Bronchial epithelial cell (primary cell): ENCODE results near the gene MALL. TPM values are rescaled to one million over a fixed set of nuclear protein-coding genes. Genes with fewer than 3 reads are reported as not detected.
A peak's percentile ranks its signal among the peaks of the same experiment; 100 is the strongest.
"Not testable (repeated sequence)": the region's sequence is repeated elsewhere in the genome, so short reads cannot be mapped to it uniquely, and the experiment has no call there.

Source experiments
- DNase-seq: peaks from one replicate; pipeline ENCODE4 v3.0.0-alpha.2; 2010; ENCODE audit warnings: low read depth
- FAIRE-seq: peaks from 2 replicates; lab custom pipeline; 2011; peaks lifted over from hg19 to GRCh38; lab: Jason Lieb, UNC
- H3K27me3 ChIP-seq: 2 replicates; pipeline ENCODE4 v1.5.1; 2011; ENCODE audit warnings: low read length; ENCODE audit not compliant: control insufficient read depth, insufficient read depth
- H3K36me3 ChIP-seq: 2 replicates; pipeline ENCODE4 v1.5.1; 2011; ENCODE audit warnings: low read length; ENCODE audit not compliant: control insufficient read depth, insufficient read depth
- H3K4me3 ChIP-seq: 2 replicates; pipeline ENCODE4 v1.5.1; 2011; ENCODE audit warnings: mild to moderate bottlenecking, low read depth, low read length, control low read depth
- total RNA-seq: library from RNA; depleted of rRNA; stranded (reverse); fragments of >200 nt; gene quantifications from 2 replicates; pipeline ENCODE4 v1.2.1, GENCODE V29; 2014
- TF ChIP-seq, protein P1 (sequence below): IDR thresholded peaks from 2 replicates; pipeline ENCODE4 v1.5.1; 2011; ENCODE audit warnings: mild to moderate bottlenecking, moderate library complexity, low read length, control low read depth, inconsistent platforms; ENCODE audit not compliant: insufficient read depth, severe bottlenecking

The MALL gene
- total RNA-seq, 1 donor from 2014 or later: 33.7 TPM

GRCh38 chr2:110099038-110099425, 16.6 kb downstream of the MALL start:
- FAIRE-seq: no peak
- TF ChIP-seq, protein P1, sequence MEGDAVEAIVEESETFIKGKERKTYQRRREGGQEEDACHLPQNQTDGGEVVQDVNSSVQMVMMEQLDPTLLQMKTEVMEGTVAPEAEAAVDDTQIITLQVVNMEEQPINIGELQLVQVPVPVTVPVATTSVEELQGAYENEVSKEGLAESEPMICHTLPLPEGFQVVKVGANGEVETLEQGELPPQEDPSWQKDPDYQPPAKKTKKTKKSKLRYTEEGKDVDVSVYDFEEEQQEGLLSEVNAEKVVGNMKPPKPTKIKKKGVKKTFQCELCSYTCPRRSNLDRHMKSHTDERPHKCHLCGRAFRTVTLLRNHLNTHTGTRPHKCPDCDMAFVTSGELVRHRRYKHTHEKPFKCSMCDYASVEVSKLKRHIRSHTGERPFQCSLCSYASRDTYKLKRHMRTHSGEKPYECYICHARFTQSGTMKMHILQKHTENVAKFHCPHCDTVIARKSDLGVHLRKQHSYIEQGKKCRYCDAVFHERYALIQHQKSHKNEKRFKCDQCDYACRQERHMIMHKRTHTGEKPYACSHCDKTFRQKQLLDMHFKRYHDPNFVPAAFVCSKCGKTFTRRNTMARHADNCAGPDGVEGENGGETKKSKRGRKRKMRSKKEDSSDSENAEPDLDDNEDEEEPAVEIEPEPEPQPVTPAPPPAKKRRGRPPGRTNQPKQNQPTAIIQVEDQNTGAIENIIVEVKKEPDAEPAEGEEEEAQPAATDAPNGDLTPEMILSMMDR: no peak
- no peak for DNase-seq
- no peaks in the 10 kb centered on the region for H3K36me3 ChIP-seq
- no peak overlapping the region for H3K4me3 ChIP-seq
- no peaks in the 10 kb centered on the region for H3K27me3 ChIP-seq

DNA sequence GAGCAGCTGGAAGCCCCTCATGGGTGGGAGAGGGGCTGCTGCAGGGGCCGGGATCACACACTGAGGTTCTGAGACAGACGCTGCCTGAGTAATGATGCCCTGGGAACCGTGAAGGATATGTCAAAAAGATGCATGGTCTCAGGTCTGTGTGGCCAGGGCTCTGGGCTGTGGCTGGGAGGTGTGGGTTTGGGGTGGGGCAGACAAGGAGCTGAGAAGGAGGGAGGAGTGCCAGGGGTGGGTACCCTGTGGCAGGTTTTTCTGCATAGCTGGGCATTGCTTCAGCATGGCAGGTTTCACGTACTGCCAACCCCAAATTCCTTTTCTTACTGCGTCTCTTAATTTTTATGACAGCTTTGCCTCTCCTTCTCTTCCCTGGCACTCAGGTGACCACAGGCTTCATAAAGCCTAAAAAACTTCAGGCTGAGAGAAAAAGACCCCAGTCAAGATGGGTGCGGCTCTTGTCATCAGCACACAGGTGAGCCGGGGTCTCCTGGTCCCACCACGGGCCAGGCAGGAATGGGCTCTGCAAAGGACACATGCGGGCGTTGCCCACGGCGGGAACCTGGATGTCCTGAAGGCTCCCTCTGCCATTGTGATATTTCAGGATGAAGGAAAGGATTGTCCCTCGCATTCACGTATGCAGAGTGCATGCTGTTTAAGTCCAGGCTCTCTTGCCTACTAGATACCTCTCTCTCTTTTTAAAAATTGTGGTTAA, 18.0 kb downstream of the MALL start:
- TF ChIP-seq, protein P1: no peak
- H3K4me3 ChIP-seq: no peak overlapping the region

DNA sequence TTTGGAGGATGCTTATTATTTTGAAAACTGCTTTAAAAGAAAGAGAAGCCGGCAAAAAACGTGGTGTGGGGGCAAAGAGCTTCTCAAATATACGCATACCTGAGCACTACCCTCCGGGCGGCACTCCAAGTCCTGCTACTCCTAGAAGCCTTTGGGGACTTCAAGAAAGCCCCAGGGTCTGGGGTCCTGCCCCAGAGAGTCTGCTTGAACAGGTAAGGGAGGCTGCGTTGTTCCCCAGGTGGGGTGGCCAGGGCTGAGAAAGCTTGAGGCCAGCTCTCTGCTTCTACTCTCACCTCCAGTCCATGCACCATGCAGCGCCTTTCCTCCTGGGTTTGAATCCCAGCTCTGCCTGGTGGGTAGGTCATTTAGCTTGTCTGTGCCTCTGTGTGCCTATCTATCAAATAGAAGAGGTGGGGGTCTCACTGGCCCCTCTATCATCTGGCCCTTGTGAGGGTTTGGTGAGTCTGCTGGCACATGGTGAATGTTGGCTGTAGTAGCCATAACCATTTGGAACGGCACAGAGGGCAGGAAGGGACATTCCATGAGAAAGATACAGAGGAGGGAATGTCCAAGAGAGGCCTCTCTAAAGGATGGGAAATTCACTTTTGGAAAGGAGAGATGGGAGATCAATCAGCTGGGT, 19.5 kb downstream of the MALL start:
- no peak for FAIRE-seq
- TF ChIP-seq, protein P1: no peak
- no peaks in the 10 kb centered on the region for H3K27me3 ChIP-seq

More for the DNA sequence above, 18.0 kb downstream of the MALL start:
- peak; percentile 64 for DNase-seq
- Histone ChIP-seq H3K27me3 (no peaks in the 10 kb centered on the region), H3K36me3 (no peaks in the 10 kb centered on the region)
- FAIRE-seq: no peak

DNA sequence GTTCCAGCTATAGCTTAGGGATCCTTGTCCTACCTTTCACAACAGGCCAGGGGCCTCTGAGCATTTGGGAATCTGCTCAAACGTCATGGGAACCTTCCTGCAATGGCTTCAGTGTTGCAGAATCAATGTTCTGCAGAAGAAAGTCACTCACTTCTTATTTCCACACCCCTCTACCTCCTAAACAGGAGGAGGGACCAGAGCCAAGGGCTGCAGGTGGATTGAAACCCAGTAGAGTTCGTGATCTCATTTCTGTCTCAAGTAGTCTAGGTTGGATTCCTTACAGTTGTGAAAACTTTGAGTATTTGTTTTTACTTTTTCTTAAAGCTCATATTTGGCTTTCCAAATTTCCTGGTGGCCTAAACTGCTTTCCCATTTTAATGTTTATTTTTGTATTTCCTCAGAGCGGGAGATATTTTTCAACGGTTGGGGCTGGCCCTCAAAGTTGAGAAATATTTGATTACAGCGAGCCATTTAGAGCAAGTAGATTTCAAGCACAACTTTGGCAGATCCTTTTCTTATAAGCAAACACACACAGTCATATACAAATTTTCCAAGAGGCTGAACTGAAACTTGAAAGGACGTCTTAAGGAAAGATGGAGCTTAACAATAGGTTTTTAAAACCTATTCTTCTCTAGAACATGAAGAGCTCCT, 20.6 kb downstream of the MALL start:
- not testable (repeated sequence) for H3K4me3 ChIP-seq, H3K27me3 ChIP-seq, FAIRE-seq, H3K36me3 ChIP-seq, DNase-seq

More for the DNA sequence above, 19.5 kb downstream of the MALL start:
- DNase-seq: no peak
- Histone ChIP-seq H3K36me3 (no peaks in the 10 kb centered on the region), H3K4me3 (no peak overlapping the region)

- not testable (repeated sequence) for FAIRE-seq, H3K36me3 ChIP-seq, H3K4me3 ChIP-seq, H3K27me3 ChIP-seq, DNase-seq
These were observed 21.7 kb downstream of the MALL start for GRCh38 chr2:110093924-110094323.

- FAIRE-seq, H3K4me3 ChIP-seq, H3K36me3 ChIP-seq, DNase-seq, H3K27me3 ChIP-seq: not testable (repeated sequence)
These were observed 25.5 kb downstream of the MALL start for GRCh38 chr2:110090164-110090563.

GRCh38 chr2:110083757-110084156, 31.9 kb downstream of the MALL start:
- H3K27me3 ChIP-seq, DNase-seq, H3K4me3 ChIP-seq, FAIRE-seq, H3K36me3 ChIP-seq: not testable (repeated sequence)

DNA sequence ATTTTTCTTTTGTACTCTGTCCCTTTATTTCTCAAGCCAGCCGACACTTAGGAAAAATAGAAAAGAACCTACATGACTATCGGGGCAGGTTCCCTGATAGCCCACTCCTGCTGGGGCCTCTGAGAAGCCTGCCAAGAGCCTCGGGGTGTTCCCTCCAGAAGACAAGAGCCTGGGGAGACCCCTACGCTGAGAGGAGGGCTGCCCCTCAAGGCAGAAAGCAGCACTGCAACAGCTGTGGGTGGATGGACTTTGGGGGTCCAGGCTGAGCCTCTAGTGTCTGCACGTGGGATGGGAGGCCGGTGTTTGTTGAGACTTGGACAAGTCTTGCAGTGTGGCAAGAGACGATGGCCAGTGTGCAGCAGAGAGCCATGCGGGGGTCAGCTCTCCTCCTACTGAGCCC, 32.5 kb downstream of the MALL start:
- not testable (repeated sequence) for FAIRE-seq, H3K27me3 ChIP-seq, H3K36me3 ChIP-seq, H3K4me3 ChIP-seq, DNase-seq

- not testable (repeated sequence) for FAIRE-seq, H3K4me3 ChIP-seq, H3K36me3 ChIP-seq, DNase-seq, H3K27me3 ChIP-seq
These were observed 37.5 kb downstream of the MALL start for GRCh38 chr2:110078104-110078503.

- not testable (repeated sequence) for H3K4me3 ChIP-seq, H3K36me3 ChIP-seq, H3K27me3 ChIP-seq, DNase-seq
- peak; percentile 89 for FAIRE-seq
These were observed 39.7 kb downstream of the MALL start for GRCh38 chr2:110075896-110076295.

GRCh38 chr2:110069869-110070268, 45.8 kb downstream of the MALL start:
- DNase-seq, H3K36me3 ChIP-seq, H3K27me3 ChIP-seq, H3K4me3 ChIP-seq: not testable (repeated sequence)
- peak; percentile 40 for FAIRE-seq
